GM12878 (cell line): ENCODE data around the gene C10orf71. TPM values are rescaled to one million over a fixed set of nuclear protein-coding genes. Genes with fewer than 3 reads are reported as not detected.

Experiments used
- ATAC-seq: fragments of 200-7000 bp; cut with Tn5 transposase; 3 replicates; pipeline ENCODE4 v1.9.1; 2020; ENCODE audit warnings: mild to moderate bottlenecking, moderate library complexity
- BruUV-seq: library from RNA; stranded (reverse); fragments of 400-500 nt; replicated peaks from 2 replicates; lab custom pipeline; 2021; lab: Mats Ljungman, UMichigan
- CTCF ChIA-PET: fragments of 300-600 bp; sonication (Branson Sonifier 250); formaldehyde crosslinking; extraction: SDS; loops from one replicate; lab custom pipeline; 2021; ENCODE audit warnings: inconsistent platforms; lab: Yijun Ruan, JAX
- POLR2A ChIA-PET: fragments of 350-600 bp; formaldehyde crosslinking; extraction: SDS; loops from one replicate; lab custom pipeline; 2021; ENCODE audit warnings: inconsistent platforms; lab: Charles Lee
- RAD21 ChIA-PET: fragments of 300-600 bp; sonication (Branson Sonifier 250); formaldehyde crosslinking; loops from one replicate; lab custom pipeline; 2023; ENCODE audit warnings: antibody characterized with exemption; ENCODE audit not compliant: unreplicated experiment; lab: Charles Lee
- SMC1A ChIA-PET: fragments of 300-600 bp; sonication (Branson Sonifier 250); formaldehyde crosslinking; loops from one replicate; lab custom pipeline; 2023; ENCODE audit not compliant: unreplicated experiment, uncharacterized antibody; lab: Charles Lee
- DNase-seq: peaks from one replicate; pipeline ENCODE4 v3.0.0-alpha.2; 2011; ENCODE audit warnings: low read depth, low spot score
- FAIRE-seq: peaks from 3 replicates; lab custom pipeline; 2011; peaks lifted over from hg19 to GRCh38; lab: Jason Lieb, UNC
- H2AFZ ChIP-seq: 2 replicates; pipeline ENCODE4 v1.6.0; 2011; ENCODE audit warnings: low read depth, low read length, control low read depth; ENCODE audit not compliant: control insufficient read depth
- H3K27ac ChIP-seq: 2 replicates; pipeline ENCODE4 v1.5.1; 2011; ENCODE audit warnings: control low read depth; ENCODE audit not compliant: control insufficient read depth, insufficient read depth
- H3K27me3 ChIP-seq, 2 experiments: replicated peaks in 1 of 2; 2 replicates each; pipeline versions ENCODE4 v1.6.0 to v1.6.1; 2011; ENCODE audit warnings: low read length in 1 of 2; ENCODE audit not compliant: control insufficient read depth in 2 of 2, insufficient read depth in 2 of 2
- H3K36me3 ChIP-seq, 2 experiments: 2 replicates each; pipeline ENCODE4 v1.5.1; 2011; ENCODE audit warnings: low read length in 1 of 2; ENCODE audit not compliant: control insufficient read depth in 2 of 2, insufficient read depth in 2 of 2
- H3K4me1 ChIP-seq: 2 replicates; pipeline ENCODE4 v1.6.1; 2011; ENCODE audit warnings: mild to moderate bottlenecking, low read length, moderate library complexity, mixed read lengths; ENCODE audit not compliant: control insufficient read depth, insufficient read depth
- H3K4me2 ChIP-seq: 2 replicates; pipeline ENCODE4 v1.6.0; 2011; ENCODE audit warnings: control low read depth; ENCODE audit not compliant: control insufficient read depth, insufficient read depth
- H3K4me3 ChIP-seq: fragments of 200-600 bp; sonication (generic); 2 replicates; pipeline ENCODE4 v1.5.1; 2016
- H3K79me2 ChIP-seq: 2 replicates; pipeline ENCODE4 v1.6.0; 2011; ENCODE audit warnings: low read length; ENCODE audit not compliant: control insufficient read depth, insufficient read depth
- H3K9ac ChIP-seq: 2 replicates; pipeline ENCODE4 v1.8.0; 2011; ENCODE audit warnings: low read length, control low read depth, mixed read lengths; ENCODE audit not compliant: control insufficient read depth, insufficient read depth
- H3K9me3 ChIP-seq: replicated peaks from 3 replicates; pipeline ENCODE4 v1.5.1; 2011; ENCODE audit warnings: mild to moderate bottlenecking, low read length; ENCODE audit not compliant: control insufficient read depth, insufficient read depth
- H4K20me1 ChIP-seq: 2 replicates; pipeline ENCODE4 v1.6.0; 2011; ENCODE audit not compliant: control insufficient read depth, insufficient read depth
- HDAC2 ChIP-seq: fragments of 200-600 bp; sonication (generic); IDR thresholded peaks from 2 replicates; pipeline ENCODE4 v1.6.1; 2017
- STAT1 ChIP-seq: fragments of 450-650 bp; conservative IDR thresholded peaks from 2 replicates; pipeline ENCODE4 v1.6.1; 2014; ENCODE audit warnings: antibody characterized with exemption, mild to moderate bottlenecking
- WGBS: methylation state at CpG from one replicate; pipeline ENCODE4 v1.1.6; 2016; ENCODE audit warnings: low lambda C conversion rate; ENCODE audit not compliant: insufficient replicate concordance, insufficient coverage; ENCODE audit errors: missing lambda C conversion rate; 5-methylcytosine and 5-hydroxymethylcytosine counted together
- in situ Hi-C: fragments of 300-500 bp; cut with MboI; formaldehyde crosslinking; loops from 9 replicates; pipeline ENCODE4 v1.14.3; 2018; ENCODE audit warnings: mixed read lengths
- intact Hi-C: fragments of 100-400 bp; cut with micrococcal nuclease; formaldehyde crosslinking; loops from one replicate; pipeline ENCODE4 v1.14.2; 2022; ENCODE audit not compliant: unreplicated experiment
- polyA plus RNA-seq, 11 experiments: library from polyadenylated mRNA; depleted of rRNA in 4 of 11; unstranded in 6 of 11; stranded (reverse) in 5 of 11; fragments of >200 nt; fragmentation: Nextera tagmentation in 4 of 11; fragmentation: Illumina TruSeq in 1 of 11; extraction: Ambion mirVana in 4 of 11; extraction: Trizol in 1 of 11; gene quantifications; 1 replicate in 1 of 11; 2 replicates in 10 of 11; pipeline versions ENCODE4 v1.2.1 to v1.2.3, GENCODE V29; 2011 to 2016; ENCODE audit warnings: inconsistent platforms in 2 of 11, missing spikeins in 2 of 11, low read depth in 1 of 11
- total RNA-seq, 4 experiments: library from RNA; depleted of rRNA in 3 of 4; stranded (reverse); fragments of >200 nt in 3 of 4; fragmentation: Illumina TruSeq in 1 of 4; extraction: Trizol in 1 of 4; gene quantifications; 2 replicates each; pipeline versions ENCODE4 v1.2.1 to v1.2.3, GENCODE V29; 2013 to 2021
- TF ChIP-seq, protein P1 (sequence below): fragments of 450-650 bp; IDR thresholded peaks from 2 replicates; pipeline ENCODE4 v1.6.1; 2017; ENCODE audit warnings: mild to moderate bottlenecking
- TF ChIP-seq, protein P2 (sequence below): fragments of 450-650 bp; IDR thresholded peaks from 2 replicates; pipeline ENCODE4 v1.6.1; 2017; ENCODE audit warnings: mild to moderate bottlenecking, moderate library complexity

Gene C10orf71
- total and polyA plus RNA-seq, 10 of the 15 experiments (the other 5 are each of a cell fraction or from before 2014, with no cell fraction given) = not detected

DNA sequence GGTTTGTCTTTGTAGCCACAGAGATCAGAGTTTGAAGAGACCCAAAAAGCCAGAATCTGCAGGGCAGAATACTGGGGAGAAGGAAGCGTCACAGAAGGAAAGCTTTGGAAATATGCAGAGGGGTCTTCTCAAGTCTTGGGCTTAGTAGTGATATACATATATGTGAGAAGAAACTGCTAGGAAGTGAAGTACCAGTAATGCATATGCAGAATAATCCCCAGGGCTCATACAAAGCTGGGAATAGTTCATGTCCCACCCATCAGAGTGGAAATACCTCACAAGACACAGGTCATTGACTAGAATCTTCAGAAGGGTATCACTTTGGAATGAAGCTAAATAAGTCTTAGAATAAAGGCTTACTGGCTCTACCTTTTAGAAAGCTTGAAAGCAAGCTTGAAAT, 39.6 kb downstream of the C10orf71 start (continued):
- TF ChIP-seq, protein P1, sequence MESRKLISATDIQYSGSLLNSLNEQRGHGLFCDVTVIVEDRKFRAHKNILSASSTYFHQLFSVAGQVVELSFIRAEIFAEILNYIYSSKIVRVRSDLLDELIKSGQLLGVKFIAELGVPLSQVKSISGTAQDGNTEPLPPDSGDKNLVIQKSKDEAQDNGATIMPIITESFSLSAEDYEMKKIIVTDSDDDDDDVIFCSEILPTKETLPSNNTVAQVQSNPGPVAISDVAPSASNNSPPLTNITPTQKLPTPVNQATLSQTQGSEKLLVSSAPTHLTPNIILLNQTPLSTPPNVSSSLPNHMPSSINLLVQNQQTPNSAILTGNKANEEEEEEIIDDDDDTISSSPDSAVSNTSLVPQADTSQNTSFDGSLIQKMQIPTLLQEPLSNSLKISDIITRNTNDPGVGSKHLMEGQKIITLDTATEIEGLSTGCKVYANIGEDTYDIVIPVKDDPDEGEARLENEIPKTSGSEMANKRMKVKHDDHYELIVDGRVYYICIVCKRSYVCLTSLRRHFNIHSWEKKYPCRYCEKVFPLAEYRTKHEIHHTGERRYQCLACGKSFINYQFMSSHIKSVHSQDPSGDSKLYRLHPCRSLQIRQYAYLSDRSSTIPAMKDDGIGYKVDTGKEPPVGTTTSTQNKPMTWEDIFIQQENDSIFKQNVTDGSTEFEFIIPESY = no peak
- TF ChIP-seq STAT1 = no peak
- TF ChIP-seq HDAC2 = no peak

DNA sequence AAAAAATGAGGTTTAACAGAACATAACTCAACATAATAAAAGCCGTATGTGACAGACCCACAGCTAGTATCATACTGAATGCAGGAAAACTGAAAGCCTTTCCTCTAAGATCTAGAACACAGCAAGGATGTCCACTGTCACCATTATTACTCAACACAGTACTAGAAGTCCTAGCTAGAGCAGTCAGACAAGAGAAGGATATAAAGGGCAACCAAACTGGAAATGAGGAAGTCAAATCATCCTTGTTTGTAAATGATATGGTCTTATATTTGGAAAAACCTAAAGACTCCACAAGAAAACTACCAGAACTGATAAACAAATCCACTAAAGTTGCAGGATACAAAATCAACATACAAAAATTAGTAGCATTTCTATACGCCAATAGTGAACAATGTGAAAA, 45.9 kb downstream of the C10orf71 start:
- TF ChIP-seq, protein P2, sequence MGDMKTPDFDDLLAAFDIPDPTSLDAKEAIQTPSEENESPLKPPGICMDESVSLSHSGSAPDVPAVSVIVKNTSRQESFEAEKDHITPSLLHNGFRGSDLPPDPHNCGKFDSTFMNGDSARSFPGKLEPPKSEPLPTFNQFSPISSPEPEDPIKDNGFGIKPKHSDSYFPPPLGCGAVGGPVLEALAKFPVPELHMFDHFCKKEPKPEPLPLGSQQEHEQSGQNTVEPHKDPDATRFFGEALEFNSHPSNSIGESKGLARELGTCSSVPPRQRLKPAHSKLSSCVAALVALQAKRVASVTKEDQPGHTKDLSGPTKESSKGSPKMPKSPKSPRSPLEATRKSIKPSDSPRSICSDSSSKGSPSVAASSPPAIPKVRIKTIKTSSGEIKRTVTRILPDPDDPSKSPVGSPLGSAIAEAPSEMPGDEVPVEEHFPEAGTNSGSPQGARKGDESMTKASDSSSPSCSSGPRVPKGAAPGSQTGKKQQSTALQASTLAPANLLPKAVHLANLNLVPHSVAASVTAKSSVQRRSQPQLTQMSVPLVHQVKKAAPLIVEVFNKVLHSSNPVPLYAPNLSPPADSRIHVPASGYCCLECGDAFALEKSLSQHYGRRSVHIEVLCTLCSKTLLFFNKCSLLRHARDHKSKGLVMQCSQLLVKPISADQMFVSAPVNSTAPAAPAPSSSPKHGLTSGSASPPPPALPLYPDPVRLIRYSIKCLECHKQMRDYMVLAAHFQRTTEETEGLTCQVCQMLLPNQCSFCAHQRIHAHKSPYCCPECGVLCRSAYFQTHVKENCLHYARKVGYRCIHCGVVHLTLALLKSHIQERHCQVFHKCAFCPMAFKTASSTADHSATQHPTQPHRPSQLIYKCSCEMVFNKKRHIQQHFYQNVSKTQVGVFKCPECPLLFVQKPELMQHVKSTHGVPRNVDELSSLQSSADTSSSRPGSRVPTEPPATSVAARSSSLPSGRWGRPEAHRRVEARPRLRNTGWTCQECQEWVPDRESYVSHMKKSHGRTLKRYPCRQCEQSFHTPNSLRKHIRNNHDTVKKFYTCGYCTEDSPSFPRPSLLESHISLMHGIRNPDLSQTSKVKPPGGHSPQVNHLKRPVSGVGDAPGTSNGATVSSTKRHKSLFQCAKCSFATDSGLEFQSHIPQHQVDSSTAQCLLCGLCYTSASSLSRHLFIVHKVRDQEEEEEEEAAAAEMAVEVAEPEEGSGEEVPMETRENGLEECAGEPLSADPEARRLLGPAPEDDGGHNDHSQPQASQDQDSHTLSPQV = no peak

More for the DNA sequence above, 45.9 kb downstream of the C10orf71 start:
- in situ Hi-C loops = no loop called here
- H3K4me3 ChIP-seq = no peak overlapping the region
- SMC1A ChIA-PET = no interaction called here
- H3K27me3 ChIP-seq = no peaks in the 10 kb centered on the region
- H2AFZ ChIP-seq = no peak overlapping the region
- RAD21 ChIA-PET = no interaction called here
- no peak overlapping the region for H3K4me2 ChIP-seq
- intact Hi-C loops = no loop called here
- no peak for FAIRE-seq
- no peaks in the 10 kb centered on the region for H3K79me2 ChIP-seq
- 3% methylated on average over 2 of the region's 2 CpGs for WGBS
- CTCF ChIA-PET = no interaction called here
- no peak for ATAC-seq
- POLR2A ChIA-PET = no interaction called here
- H3K4me1 ChIP-seq = no peaks in the 10 kb centered on the region
- H3K36me3 ChIP-seq = no peaks in the 10 kb centered on the region
- no peaks in the 10 kb centered on the region; the same call in 2 of the 3 replicates for H3K9me3 ChIP-seq
- no TSS peak for BruUV-seq
- H3K9ac ChIP-seq = no peak overlapping the region
- H4K20me1 ChIP-seq = no peaks in the 10 kb centered on the region
- no peak overlapping the region for H3K27ac ChIP-seq
- no peak for DNase-seq
